HG02678 (cell line): ENCODE data around the gene NUDCD2.

Source experiments
- ATAC-seq: cut with Tn5 transposase; IDR thresholded peaks from one replicate; pipeline ENCODE4 v1.9.1; 2021; ENCODE audit warnings: mild to moderate bottlenecking, moderate library complexity; ENCODE audit not compliant: unreplicated experiment

Gene NUDCD2

GRCh38 chr5:163459819-163460561 lies at the start of gene NUDCD2:
Gene NUDCD2 (minus strand): TSS chr5:163460102. CDS start chr5:163460050, 52 bp downstream.
- ATAC-seq: peak; percentile 81

GRCh38 chr5:163509291-163509951 lies 49.5 kb upstream of the NUDCD2 start:
- no peak for ATAC-seq

GRCh38 chr5:163508753-163509152 lies 48.9 kb upstream of the NUDCD2 start:
- no peak for ATAC-seq

- no peak for ATAC-seq
Observed at GRCh38 chr5:163506726-163507125, 46.8 kb upstream of the NUDCD2 start.

GRCh38 chr5:163506095-163506457 lies 46.2 kb upstream of the NUDCD2 start:
- peak; percentile 10 for ATAC-seq

- peak; percentile 87 for ATAC-seq
Observed at GRCh38 chr5:163505368-163506094, 45.6 kb upstream of the NUDCD2 start, which contains the start of gene MAT2B. Gene MAT2B (plus strand): TSS chr5:163505619. CDS start chr5:163505687, 68 bp downstream.

GRCh38 chr5:163505049-163505367 lies 45.1 kb upstream of the NUDCD2 start:
- no peak for ATAC-seq

GRCh38 chr5:163504079-163504931 lies 44.4 kb upstream of the NUDCD2 start:
- no peak for ATAC-seq

- peak; percentile 5 for ATAC-seq
Observed at GRCh38 chr5:163503106-163504078, 43.5 kb upstream of the NUDCD2 start.

GRCh38 chr5:163502521-163502920 lies 42.6 kb upstream of the NUDCD2 start:
- no peak for ATAC-seq

- no peak for ATAC-seq
Observed at GRCh38 chr5:163498886-163499285, 39.0 kb upstream of the NUDCD2 start.

GRCh38 chr5:163497315-163497714 lies 37.4 kb upstream of the NUDCD2 start:
- no peak for ATAC-seq

GRCh38 chr5:163496286-163496685 lies 36.4 kb upstream of the NUDCD2 start:
- no peak for ATAC-seq

- no peak for ATAC-seq
Observed at GRCh38 chr5:163489745-163490075, 29.8 kb upstream of the NUDCD2 start.

GRCh38 chr5:163489055-163489744 lies 29.3 kb upstream of the NUDCD2 start:
- ATAC-seq: no peak

GRCh38 chr5:163478982-163479271 lies 19.0 kb upstream of the NUDCD2 start:
- no peak for ATAC-seq

- ATAC-seq: no peak
Observed at GRCh38 chr5:163478126-163478981, 18.5 kb upstream of the NUDCD2 start.

- no peak for ATAC-seq
Observed at GRCh38 chr5:163475411-163475810, 15.5 kb upstream of the NUDCD2 start.
